ENCODE results near the gene TFF2.

TFF2 gene

DNA sequence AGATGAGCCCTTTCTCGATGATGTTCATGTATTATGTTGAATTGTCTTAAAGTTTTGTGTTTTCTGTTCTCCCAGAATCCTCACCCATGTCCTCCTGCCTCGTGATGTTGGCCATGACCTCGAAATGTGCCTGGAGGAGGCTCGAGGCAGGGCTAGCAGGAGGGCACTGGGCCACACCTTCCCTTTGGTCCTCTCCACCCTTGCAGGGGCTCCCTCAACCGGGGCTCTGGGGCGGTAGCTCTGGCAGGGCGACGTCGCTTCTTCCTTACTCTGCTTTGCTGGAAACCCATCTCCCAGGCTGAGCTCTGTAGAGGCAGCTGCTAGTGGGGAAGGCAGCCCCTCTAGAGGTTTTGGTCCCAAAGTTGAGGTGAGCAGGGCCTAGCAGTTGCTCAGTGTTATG is 49.8 kb downstream of the TFF2 start:
- ChIA-PET CTCF (interaction anchor here (1.0 to 2.2 kb wide), 3 partner anchors 9 to 42 kb away, joined by 3 to 21 read pairs (median 6); no protein-coding TSS in a partner anchor), POLR2A (no interaction called here)
- Histone ChIP-seq H3K4me3 (ENCODE audit: low read depth, low read length) (no peak overlapping the region), H3K27ac (ENCODE audit: extremely low read depth, low read depth, low read length) (no peak overlapping the region), H3K36me3 (ENCODE audit: control insufficient read depth in 2 of 2, insufficient read depth in 1 of 2, low read length in 2 of 2) (no peaks in the 10 kb centered on the region), H3K4me1 (ENCODE audit: control insufficient read depth, insufficient read depth, low read length) (no peaks in the 10 kb centered on the region), H3K9me3 (ENCODE audit: control insufficient read depth, insufficient read depth, low read depth, low read length) (no peaks in the 10 kb centered on the region)
- TF ChIP-seq ZNF416 (tag by site-specific recombination; IDR thresholded peaks at IDR 0.05) = no peak
- TF ChIP-seq ZNF223 (tag by site-specific recombination; IDR thresholded peaks at IDR 0.05) = no peak
- no peak for TF ChIP-seq ZNF350 (tag by site-specific recombination; IDR thresholded peaks at IDR 0.05)
- TF ChIP-seq GLIS1 (tag by site-specific recombination; IDR thresholded peaks at IDR 0.05) = no peak
- TF ChIP-seq ZNF174 (tag by site-specific recombination; IDR thresholded peaks at IDR 0.05) = no peak
- TF ChIP-seq ZNF513 (tag by site-specific recombination; IDR thresholded peaks at IDR 0.05) = no peak
- no peak for TF ChIP-seq ZSCAN23 (tag by site-specific recombination; IDR thresholded peaks at IDR 0.05)
- TF ChIP-seq ZNF292 (tag by site-specific recombination; IDR thresholded peaks at IDR 0.05; ENCODE audit: borderline replicate concordance, low read depth) = no peak

DNA sequence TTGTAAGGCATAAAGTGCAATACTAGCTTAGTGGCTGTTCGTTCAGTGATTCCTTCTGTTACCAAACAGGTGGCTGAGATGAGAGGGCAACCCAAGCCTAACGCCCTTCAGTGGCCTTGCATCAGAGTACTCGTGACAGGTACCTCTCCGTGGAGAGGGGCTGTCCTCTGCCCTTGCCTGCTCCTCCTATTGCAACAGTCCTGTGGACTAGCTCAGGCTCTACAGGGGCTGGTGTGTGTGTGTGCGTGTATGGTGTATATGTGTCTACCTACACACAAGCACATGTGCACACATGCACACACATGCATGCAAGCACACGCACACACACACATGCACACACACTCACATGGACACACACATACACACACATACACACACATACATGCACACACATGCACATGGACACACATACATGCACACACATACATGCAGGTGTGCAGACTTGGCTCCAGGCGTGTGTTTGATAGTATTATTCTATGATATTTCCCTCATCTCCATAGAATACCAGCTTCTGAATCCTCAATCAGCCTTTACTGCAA is 50.7 kb downstream of the TFF2 start:
- TF ChIP-seq EGR2 (tag by site-specific recombination; IDR thresholded peaks at IDR 0.05; ENCODE audit: low read depth) (no peak), ZNF658 (tag by site-specific recombination; IDR thresholded peaks at IDR 0.05) (no peak)
- TF ChIP-seq, protein P1, sequence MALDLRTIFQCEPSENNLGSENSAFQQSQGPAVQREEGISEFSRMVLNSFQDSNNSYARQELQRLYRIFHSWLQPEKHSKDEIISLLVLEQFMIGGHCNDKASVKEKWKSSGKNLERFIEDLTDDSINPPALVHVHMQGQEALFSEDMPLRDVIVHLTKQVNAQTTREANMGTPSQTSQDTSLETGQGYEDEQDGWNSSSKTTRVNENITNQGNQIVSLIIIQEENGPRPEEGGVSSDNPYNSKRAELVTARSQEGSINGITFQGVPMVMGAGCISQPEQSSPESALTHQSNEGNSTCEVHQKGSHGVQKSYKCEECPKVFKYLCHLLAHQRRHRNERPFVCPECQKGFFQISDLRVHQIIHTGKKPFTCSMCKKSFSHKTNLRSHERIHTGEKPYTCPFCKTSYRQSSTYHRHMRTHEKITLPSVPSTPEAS (tag by site-specific recombination; IDR thresholded peaks at IDR 0.05) = peak; percentile 97
- POLR2A ChIA-PET = no interaction called here
- Histone ChIP-seq H3K9me3 (ENCODE audit: control insufficient read depth, insufficient read depth, low read depth, low read length) (no peaks in the 10 kb centered on the region), H3K36me3 (ENCODE audit: control insufficient read depth in 2 of 2, insufficient read depth in 1 of 2, low read length in 2 of 2) (no peaks in the 10 kb centered on the region), H3K4me3 (ENCODE audit: low read depth, low read length) (no peak overlapping the region), H3K27ac (ENCODE audit: extremely low read depth, low read depth, low read length) (no peak overlapping the region), H3K4me1 (ENCODE audit: control insufficient read depth, insufficient read depth, low read length) (no peaks in the 10 kb centered on the region)
- CTCF ChIA-PET = interaction anchor here (0.6 to 1.4 kb wide), 2 partner anchors 9 to 134 kb away, joined by 3 to 7 read pairs; no protein-coding TSS in a partner anchor

DNA sequence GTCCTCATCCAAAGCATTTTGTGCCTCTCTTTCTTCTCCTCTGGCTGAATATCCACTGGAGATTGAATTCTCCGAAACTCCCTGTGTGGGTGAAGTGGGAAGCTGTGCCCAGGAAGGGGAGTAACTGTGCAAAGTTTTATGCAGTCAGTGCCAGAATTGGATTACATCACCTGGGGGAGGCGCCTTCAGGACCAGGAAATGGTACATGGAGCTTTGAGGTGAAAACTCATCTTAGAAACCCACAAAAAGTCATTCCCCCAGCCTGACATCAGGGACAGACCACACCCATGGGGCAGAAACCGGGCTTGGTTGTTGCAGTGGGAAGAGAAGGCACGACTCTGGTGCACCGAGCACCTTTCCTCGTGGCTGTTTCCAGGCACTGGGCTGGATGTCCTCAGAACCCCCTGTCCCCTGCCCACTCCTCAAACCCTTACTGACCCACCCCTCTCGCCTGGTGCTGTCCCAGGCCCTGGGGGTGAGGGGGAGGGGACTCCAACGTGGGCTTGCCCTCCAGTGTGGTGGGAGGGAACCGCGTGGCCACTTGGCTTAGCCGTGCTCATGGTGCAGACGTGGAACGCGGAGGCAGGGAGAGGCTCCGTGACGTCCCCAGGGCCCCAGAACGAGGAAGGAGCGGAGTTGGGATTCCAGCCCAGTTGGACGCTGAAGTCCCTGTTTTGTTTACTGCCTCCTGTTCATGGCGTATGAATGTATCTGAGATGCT is 51.3 kb downstream of the TFF2 start:
- TF ChIP-seq ZNF184 (tag by site-specific recombination; IDR thresholded peaks at IDR 0.05) (no peak), ATF2 (tag by site-specific recombination; IDR thresholded peaks at IDR 0.05; ENCODE audit: low read depth) (0 out of 2 replicates have a peak, but pooled peaks have one; percentile 18)
- no peak overlapping the region for H3K4me3 ChIP-seq (ENCODE audit: low read depth, low read length)
- ChIA-PET POLR2A (no interaction called here), CTCF (interaction anchor here (0.6 to 1.4 kb wide), 2 partner anchors 10 to 133 kb away, joined by 3 to 7 read pairs; no protein-coding TSS in a partner anchor)
- no peaks in the 10 kb centered on the region for H3K4me1 ChIP-seq (ENCODE audit: control insufficient read depth, insufficient read depth, low read length)
- H3K9me3 ChIP-seq (ENCODE audit: control insufficient read depth, insufficient read depth, low read depth, low read length) = no peaks in the 10 kb centered on the region
- no peaks in the 10 kb centered on the region for H3K36me3 ChIP-seq (ENCODE audit: control insufficient read depth in 2 of 2, insufficient read depth in 1 of 2, low read length in 2 of 2)
- no peak overlapping the region for H3K27ac ChIP-seq (ENCODE audit: extremely low read depth, low read depth, low read length)

All from HEK293 (cell line).